Astrocyte (in vitro differentiated cells and primary cell): ENCODE data around the gene RIMBP2. TPM values are rescaled to one million over a fixed set of nuclear protein-coding genes. Genes with fewer than 3 reads are reported as not detected.

Experiments
- DNase-seq: peaks from one replicate; pipeline ENCODE4 v3.0.0-alpha.2; 2010; ENCODE audit warnings: low read depth
- FAIRE-seq: peaks from 2 replicates; lab custom pipeline; 2011; peaks lifted over from hg19 to GRCh38; lab: Jason Lieb, UNC
- H2AFZ ChIP-seq: 2 replicates; pipeline ENCODE4 v1.6.0; 2012; ENCODE audit warnings: low read depth, low read length, inconsistent platforms
- H3K27ac ChIP-seq: 2 replicates; pipeline ENCODE4 v1.5.1; 2011; ENCODE audit warnings: low read depth, low read length, inconsistent platforms
- H3K27me3 ChIP-seq: 2 replicates; pipeline ENCODE4 v1.6.0; 2011; ENCODE audit warnings: low read length, inconsistent platforms; ENCODE audit not compliant: insufficient read depth
- H3K36me3 ChIP-seq: 2 replicates; pipeline ENCODE4 v1.5.1; 2011; ENCODE audit warnings: low read length, inconsistent platforms; ENCODE audit not compliant: insufficient read depth
- H3K4me1 ChIP-seq: 2 replicates; pipeline ENCODE4 v1.5.1; 2011; ENCODE audit warnings: low read length, inconsistent platforms; ENCODE audit not compliant: insufficient read depth
- H3K4me2 ChIP-seq: 2 replicates; pipeline ENCODE4 v1.6.0; 2012; ENCODE audit warnings: low read length, inconsistent platforms
- H3K4me3 ChIP-seq: 2 replicates; pipeline ENCODE4 v1.5.1; 2011; ENCODE audit warnings: low read depth, mild to moderate bottlenecking, low read length, inconsistent platforms; ENCODE audit not compliant: insufficient read depth
- H3K79me2 ChIP-seq: 2 replicates; pipeline ENCODE4 v1.6.0; 2012; ENCODE audit warnings: mild to moderate bottlenecking, low read length, inconsistent platforms; ENCODE audit not compliant: insufficient read depth
- H3K9ac ChIP-seq: 2 replicates; pipeline ENCODE4 v1.6.0; 2012; ENCODE audit warnings: mild to moderate bottlenecking, low read length, inconsistent platforms
- H3K9me3 ChIP-seq: 2 replicates; pipeline ENCODE4 v1.5.1; 2012; ENCODE audit warnings: low read depth, mild to moderate bottlenecking, low read length, inconsistent platforms; ENCODE audit not compliant: insufficient read depth
- H4K20me1 ChIP-seq: 2 replicates; pipeline ENCODE4 v1.6.0; 2012; ENCODE audit warnings: low read length, inconsistent platforms; ENCODE audit not compliant: insufficient read depth
- H3K27ac Mint-ChIP-seq: one replicate; pipeline ENCODE4 v1.8.0; 2021; ENCODE audit warnings: mild to moderate bottlenecking, mixed read lengths; ENCODE audit not compliant: unreplicated experiment
- H3K27me3 Mint-ChIP-seq: one replicate; pipeline ENCODE4 v1.8.0; 2021; ENCODE audit warnings: low read depth, mixed read lengths; ENCODE audit not compliant: unreplicated experiment
- H3K36me3 Mint-ChIP-seq: one replicate; pipeline ENCODE4 v1.8.0; 2021; ENCODE audit warnings: low read depth, mixed read lengths; ENCODE audit not compliant: unreplicated experiment
- H3K4me1 Mint-ChIP-seq: one replicate; pipeline ENCODE4 v1.8.0; 2021; ENCODE audit warnings: low read depth, mixed read lengths; ENCODE audit not compliant: unreplicated experiment
- H3K4me3 Mint-ChIP-seq: one replicate; pipeline ENCODE4 v1.8.0; 2021; ENCODE audit warnings: mild to moderate bottlenecking, moderate library complexity, mixed read lengths; ENCODE audit not compliant: unreplicated experiment
- H3K9me3 Mint-ChIP-seq: one replicate; pipeline ENCODE4 v1.8.0; 2021; ENCODE audit warnings: mild to moderate bottlenecking, mixed read lengths; ENCODE audit not compliant: unreplicated experiment
- EZH2 ChIP-seq: IDR thresholded peaks from 2 replicates; pipeline ENCODE4 v1.6.1; 2012; ENCODE audit warnings: mild to moderate bottlenecking, low read length, inconsistent platforms; ENCODE audit not compliant: insufficient read depth
- total RNA-seq: library from RNA; stranded (reverse); gene quantifications from 2 replicates; pipeline ENCODE4 v1.2.1, GENCODE V29; 2021
- TF ChIP-seq, protein P1 (sequence below): IDR thresholded peaks from 2 replicates; pipeline ENCODE4 v1.5.1; 2011; ENCODE audit warnings: low read depth, mild to moderate bottlenecking, inconsistent platforms, low read length, moderate library complexity; ENCODE audit not compliant: insufficient read depth

The RIMBP2 gene
- total RNA-seq, 1 donor from 2014 or later: 2.2 TPM

DNA sequence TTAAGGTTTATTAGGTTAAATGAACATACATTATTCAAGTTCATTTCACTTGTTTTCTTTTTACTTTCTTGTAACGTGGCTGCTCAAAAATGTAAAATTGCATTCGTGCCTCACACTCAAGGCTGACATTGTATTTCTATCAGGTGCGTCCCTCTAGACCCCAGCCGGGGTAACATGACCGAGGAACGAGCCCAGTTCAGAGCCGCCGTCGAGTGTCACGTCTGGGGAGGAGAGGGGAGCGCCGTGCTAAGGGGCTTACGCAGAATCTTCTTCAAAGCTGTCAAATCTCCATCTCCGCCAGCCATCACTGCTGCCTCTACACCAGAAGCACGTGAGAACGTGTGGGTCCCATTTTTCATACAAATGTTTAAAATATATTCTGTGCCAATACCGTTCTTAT is 170.6 kb downstream of the RIMBP2 start:
- Histone ChIP-seq H3K4me2 (no peak overlapping the region), H3K79me2 (no peaks in the 10 kb centered on the region), H3K9ac (no peak overlapping the region), H3K4me3 (no peak overlapping the region), H3K27ac (no peak overlapping the region), H3K36me3 (no peaks in the 10 kb centered on the region), H4K20me1 (no peaks in the 10 kb centered on the region), H3K4me1 (no peaks in the 10 kb centered on the region), H3K27me3 (no peaks in the 10 kb centered on the region), H3K9me3 (no peaks in the 10 kb centered on the region), H2AFZ (no peak overlapping the region)
- Mint-ChIP-seq H3K36me3 (no peaks in the 10 kb centered on the region), H3K9me3 (peaks cover 10% of the 10 kb centered on the region), H3K27me3 (no peaks in the 10 kb centered on the region), H3K4me1 (no peaks in the 10 kb centered on the region), H3K27ac (no peak overlapping the region), H3K4me3 (no peak overlapping the region)
- TF ChIP-seq, protein P1, sequence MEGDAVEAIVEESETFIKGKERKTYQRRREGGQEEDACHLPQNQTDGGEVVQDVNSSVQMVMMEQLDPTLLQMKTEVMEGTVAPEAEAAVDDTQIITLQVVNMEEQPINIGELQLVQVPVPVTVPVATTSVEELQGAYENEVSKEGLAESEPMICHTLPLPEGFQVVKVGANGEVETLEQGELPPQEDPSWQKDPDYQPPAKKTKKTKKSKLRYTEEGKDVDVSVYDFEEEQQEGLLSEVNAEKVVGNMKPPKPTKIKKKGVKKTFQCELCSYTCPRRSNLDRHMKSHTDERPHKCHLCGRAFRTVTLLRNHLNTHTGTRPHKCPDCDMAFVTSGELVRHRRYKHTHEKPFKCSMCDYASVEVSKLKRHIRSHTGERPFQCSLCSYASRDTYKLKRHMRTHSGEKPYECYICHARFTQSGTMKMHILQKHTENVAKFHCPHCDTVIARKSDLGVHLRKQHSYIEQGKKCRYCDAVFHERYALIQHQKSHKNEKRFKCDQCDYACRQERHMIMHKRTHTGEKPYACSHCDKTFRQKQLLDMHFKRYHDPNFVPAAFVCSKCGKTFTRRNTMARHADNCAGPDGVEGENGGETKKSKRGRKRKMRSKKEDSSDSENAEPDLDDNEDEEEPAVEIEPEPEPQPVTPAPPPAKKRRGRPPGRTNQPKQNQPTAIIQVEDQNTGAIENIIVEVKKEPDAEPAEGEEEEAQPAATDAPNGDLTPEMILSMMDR: no peak
- no peak for TF ChIP-seq EZH2
- no peak for FAIRE-seq
- no peak for DNase-seq

DNA sequence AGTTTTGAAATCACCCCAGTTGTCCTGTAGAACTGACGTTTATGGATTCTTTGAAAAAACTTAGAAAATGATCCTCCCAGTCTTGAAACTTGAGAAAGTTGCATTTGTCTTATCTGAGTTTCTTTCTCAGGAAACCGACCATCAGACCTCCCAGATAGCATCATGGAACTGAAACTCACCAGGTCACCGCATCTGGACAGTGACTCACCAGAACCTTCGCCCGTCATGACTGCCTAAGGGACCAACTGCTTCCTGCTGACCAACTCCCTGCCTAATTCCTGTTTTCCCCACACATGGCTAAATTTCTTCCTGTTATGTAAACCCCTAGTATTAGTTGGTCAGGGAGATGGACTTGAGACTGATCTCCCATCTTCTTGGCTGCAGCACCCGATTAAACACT is 175.7 kb downstream of the RIMBP2 start:
- H3K4me1 Mint-ChIP-seq: no peaks in the 10 kb centered on the region
- Histone ChIP-seq H3K27me3 (no peaks in the 10 kb centered on the region), H4K20me1 (no peaks in the 10 kb centered on the region), H3K27ac (no peak overlapping the region), H3K36me3 (no peaks in the 10 kb centered on the region), H3K4me3 (no peak overlapping the region), H3K9me3 (peaks cover 6% of the 10 kb centered on the region), H3K79me2 (no peaks in the 10 kb centered on the region), H3K9ac (no peak overlapping the region), H3K4me1 (no peaks in the 10 kb centered on the region), H2AFZ (no peak overlapping the region), H3K4me2 (no peak overlapping the region)
- no peaks in the 10 kb centered on the region for H3K36me3 Mint-ChIP-seq
- no peak overlapping the region for H3K4me3 Mint-ChIP-seq
- DNase-seq (no peak), FAIRE-seq (no peak)
- peaks cover 13% of the 10 kb centered on the region for H3K9me3 Mint-ChIP-seq
- peaks cover 4% of the 10 kb centered on the region for H3K27me3 Mint-ChIP-seq
- H3K27ac Mint-ChIP-seq: no peak overlapping the region
- TF ChIP-seq, protein P1: no peak
- TF ChIP-seq EZH2: no peak

DNA sequence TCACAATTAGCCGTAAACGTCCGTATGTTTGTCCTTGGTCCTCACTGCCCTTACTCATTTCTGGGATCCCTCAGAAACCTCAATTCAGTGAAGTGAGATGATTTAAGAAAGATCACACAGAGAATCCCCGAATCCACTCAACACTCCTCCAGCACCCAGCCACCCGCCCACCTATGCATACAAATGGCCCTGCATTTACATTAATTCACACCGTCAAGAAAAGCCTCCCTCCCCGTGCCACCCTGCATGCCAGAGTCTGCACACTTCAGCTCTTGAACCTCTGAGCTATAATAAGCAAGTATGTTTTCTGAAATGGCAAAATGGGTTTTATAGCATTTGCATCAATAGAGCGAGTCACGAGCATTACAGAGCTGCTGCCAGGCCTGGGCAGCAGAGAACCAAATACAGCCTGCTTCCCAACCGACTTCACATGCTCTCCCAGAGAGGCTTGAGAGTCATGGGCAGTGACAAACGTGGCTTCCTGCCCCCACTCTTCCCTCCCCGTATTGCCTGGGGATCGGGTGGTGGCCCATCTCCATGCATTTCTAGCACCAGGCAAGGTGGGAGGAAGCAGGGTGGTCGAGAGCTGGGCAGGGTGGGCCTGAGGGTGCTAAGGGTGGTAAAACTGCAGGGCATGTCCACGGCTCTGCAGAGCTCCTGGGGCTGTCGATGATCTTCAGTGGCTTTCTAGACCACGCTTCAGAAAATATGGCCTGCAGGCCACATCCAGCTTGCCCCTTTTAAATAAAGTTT is 177.6 kb downstream of the RIMBP2 start:
- H3K79me2 ChIP-seq: no peaks in the 10 kb centered on the region

More for the DNA sequence above, 177.6 kb downstream of the RIMBP2 start:
- Histone ChIP-seq H3K27me3 (no peaks in the 10 kb centered on the region), H3K4me2 (no peak overlapping the region), H3K4me3 (no peak overlapping the region), H3K9ac (no peak overlapping the region), H3K36me3 (no peaks in the 10 kb centered on the region), H3K27ac (no peak overlapping the region), H2AFZ (no peak overlapping the region), H4K20me1 (no peaks in the 10 kb centered on the region), H3K4me1 (no peaks in the 10 kb centered on the region), H3K9me3 (peaks cover 6% of the 10 kb centered on the region)
- Mint-ChIP-seq H3K4me1 (no peaks in the 10 kb centered on the region), H3K9me3 (peaks cover 13% of the 10 kb centered on the region), H3K27me3 (peaks cover 6% of the 10 kb centered on the region), H3K36me3 (no peaks in the 10 kb centered on the region), H3K27ac (no peak overlapping the region), H3K4me3 (no peak overlapping the region)
- no peak for TF ChIP-seq EZH2
- TF ChIP-seq, protein P1: no peak
- DNase-seq (no peak), FAIRE-seq (no peak)
